Pancreas (tissue), 10 donors: ENCODE measurements around the gene LIF. TPM values are rescaled to one million over a fixed set of nuclear protein-coding genes. Genes with fewer than 3 reads are reported as not detected.
"Not testable (repeated sequence)": the region's sequence is repeated elsewhere in the genome, so short reads cannot be mapped to it uniquely, and the experiment has no call there.

Experiments used
- ATAC-seq, 4 donors: fragments of 200-7000 bp; cut with Tn5 transposase; one replicate each; pipeline versions ENCODE4 v1.8.0 to v1.9.1; 2020; ENCODE audit warnings: mild to moderate bottlenecking in 4 of 4, moderate library complexity in 4 of 4
- DNase-seq, 6 donors: peaks; one replicate each; pipeline ENCODE4 v3.0.0-alpha.2; 2020
- FAIRE-seq: peaks from 2 replicates; lab custom pipeline; 2012; peaks lifted over from hg19 to GRCh38; lab: Jason Lieb, UNC
- H3K27ac ChIP-seq, 4 donors: fragments of 200-600 bp; sonication (generic); 1 replicate in 3 of 4; 2 replicates in 1 of 4; pipeline versions ENCODE4 v1.5.0 to v1.8.0; 2020
- H3K27me3 ChIP-seq, 4 donors: fragments of 200-600 bp; one replicate each; pipeline ENCODE4 v1.8.0; 2021
- H3K36me3 ChIP-seq, 3 donors: fragments of 200-600 bp; sonication (generic) in 1 of 3; one replicate each; pipeline versions ENCODE4 v1.5.0 to v1.8.0; 2020 to 2021
- H3K4me1 ChIP-seq, 3 donors: fragments of 200-600 bp; one replicate each; pipeline ENCODE4 v1.8.0; 2021
- H3K4me3 ChIP-seq, 4 donors: fragments of 200-600 bp; sonication (generic) in 2 of 4; one replicate each; pipeline versions ENCODE4 v1.5.0 to v1.8.0; 2020 to 2021
- H3K9me3 ChIP-seq, 4 donors: fragments of 200-600 bp; one replicate each; pipeline ENCODE4 v1.8.0; 2021
- CTCF ChIP-seq, 4 donors: fragments of 200-600 bp; sonication (generic) in 3 of 4; IDR thresholded peaks; one replicate each; pipeline versions ENCODE4 v1.5.0 to v1.8.0; 2021; ENCODE audit warnings: antibody characterized with exemption in 4 of 4
- WGBS, 2 donors: extraction: QIAGEN DNeasy Blood & Tissue Kit; methylation state at CpG; one replicate each; pipeline ENCODE4 v1.1.7; 2013; 5-methylcytosine and 5-hydroxymethylcytosine counted together
- intact Hi-C, 3 donors: fragments of 100-400 bp; cut with DNase I; formaldehyde crosslinking; loops; one replicate each; pipeline versions ENCODE4 v1.11.1 to v1.14.2; 2022
- polyA plus RNA-seq, 2 donors: library from polyadenylated mRNA; stranded (reverse); fragments of 200-250 nt; gene quantifications; one replicate each; pipeline ENCODE4 v1.2.3, GENCODE V29; 2013
- total RNA-seq, 6 donors: library from RNA; stranded (reverse); fragmentation: NEBNext Ultra II Directional in 4 of 6; extraction: Animal tissue kit (Norgen Biotek cat#: 25700) in 4 of 6; gene quantifications; one replicate each; pipeline versions ENCODE4 v1.2.1 to v1.2.4, GENCODE V29; 2021 to 2023
- donor health status: healthy with polysubstance abuse.
- donor health status: DM: no; HTN: no; CAD: no; lungs with moderate emphysema.
- donor health status: DM: no; HTN: no; CAD: no.
- donor health status: control.
- donor health status: control.
- donor health status: Bipolar disorder and iron deficiency.
- donor health status: DM: yes; HTN: yes; CAD: no.
- donor health status: DM: no; HTN: no; CAD: no.
- donor health status: DM: no; HTN: no; CAD: no.
- donor health status: DM: yes; HTN: yes; CAD: no.

LIF gene
- total and polyA plus RNA-seq, 8 donors = 0.32 to 5.8 (median 2.3) TPM

- H3K4me3 ChIP-seq = no peak overlapping the region
- no peak overlapping the region for H3K27ac ChIP-seq
- intact Hi-C loops = no loop called here
- WGBS, 2 donors = 74 to 76% methylated on average over 7 of the region's 7 CpGs
- no peak for FAIRE-seq
- peaks cover 0 to 5% (median 0%) of the 10 kb centered on the region in 3 donors for H3K4me1 ChIP-seq
- H3K36me3 ChIP-seq = no peaks in the 10 kb centered on the region
- TF ChIP-seq CTCF (IDR thresholded peaks at IDR 0.05) = no peak
- no peaks in the 10 kb centered on the region for H3K9me3 ChIP-seq
- no peak for ATAC-seq
- peak in 1 of 6 donors; percentile 6 for DNase-seq
- H3K27me3 ChIP-seq = no peaks in the 10 kb centered on the region
These were observed 42.4 kb downstream of the LIF start for GRCh38 chr22:30204015-30204741.

- DNase-seq = peak in 3 of 6 donors; percentile 20 to 50 (median 40)
- TF ChIP-seq CTCF (IDR thresholded peaks at IDR 0.05) = no peak
- intact Hi-C loops = no loop called here
- WGBS, 2 donors = 14 to 20% methylated on average over 9 of the region's 9 CpGs
- H3K4me3 ChIP-seq = no peak overlapping the region
- H3K27ac ChIP-seq = peak overlapping the region; percentile 6 to 50 (median 40)
- peak; percentile 63 to 79 (median 71) for ATAC-seq
- no peaks in the 10 kb centered on the region for H3K27me3 ChIP-seq
- H3K36me3 ChIP-seq = no peaks in the 10 kb centered on the region
- peaks cover 0 to 5% (median 0%) of the 10 kb centered on the region in 3 donors for H3K4me1 ChIP-seq
- no peak for FAIRE-seq
- no peaks in the 10 kb centered on the region for H3K9me3 ChIP-seq
These were observed 44.0 kb downstream of the LIF start for GRCh38 chr22:30202531-30203006.

GRCh38 chr22:30201945-30202344 is 44.6 kb downstream of the LIF start:
- peak overlapping the region in 1 of 4 donors; percentile 6 for H3K27ac ChIP-seq
- ATAC-seq = no peak
- no peaks in the 10 kb centered on the region for H3K9me3 ChIP-seq

GRCh38 chr22:30200905-30201304 is 45.7 kb downstream of the LIF start:
- H3K27me3 ChIP-seq, DNase-seq, ATAC-seq, H3K36me3 ChIP-seq, H3K27ac ChIP-seq, H3K9me3 ChIP-seq, intact Hi-C loops, H3K4me3 ChIP-seq, FAIRE-seq, H3K4me1 ChIP-seq: not testable (repeated sequence)
- WGBS, 2 donors = 93% methylated on average over 10 of the region's 10 CpGs

More at GRCh38 chr22:30201945-30202344, 44.6 kb downstream of the LIF start:
- peaks cover 0 to 5% (median 0%) of the 10 kb centered on the region in 3 donors for H3K4me1 ChIP-seq
- H3K36me3 ChIP-seq = no peaks in the 10 kb centered on the region
- FAIRE-seq (no peak), DNase-seq (peak in 1 of 6 donors; percentile 8)
- no peak overlapping the region for H3K4me3 ChIP-seq
- intact Hi-C loops = no loop called here
- TF ChIP-seq CTCF (IDR thresholded peaks at IDR 0.05) = no peak
- WGBS, 2 donors = 84 to 85% methylated on average over 3 of the region's 3 CpGs
- no peaks in the 10 kb centered on the region for H3K27me3 ChIP-seq

GRCh38 chr22:30198921-30199320 is 47.6 kb downstream of the LIF start:
- FAIRE-seq = no peak
- WGBS, 2 donors = 90 to 91% methylated on average over 4 of the region's 4 CpGs
- H3K4me1 ChIP-seq = peaks cover 0 to 12% (median 0%) of the 10 kb centered on the region in 3 donors

More at GRCh38 chr22:30198921-30199320, 47.6 kb downstream of the LIF start:
- ATAC-seq (no peak), DNase-seq (no peak)
- no peak for TF ChIP-seq CTCF (IDR thresholded peaks at IDR 0.05)
- intact Hi-C loops = loop anchor here in 1 of 3 donors (10.0 kb wide), 1 partner anchor 84 kb away; no protein-coding TSS in a partner anchor
- Histone ChIP-seq H3K27me3 (no peaks in the 10 kb centered on the region), H3K36me3 (no peaks in the 10 kb centered on the region), H3K27ac (no peak overlapping the region), H3K4me3 (no peak overlapping the region), H3K9me3 (no peaks in the 10 kb centered on the region)
